OCI-LY3 (cell line): ENCODE measurements around the gene NEO1.

Experiments used
- H2AFZ ChIP-seq: fragments of 200-600, 300-600 bp; shearing (Covaris generic); 2 replicates; pipeline ENCODE4 v1.6.0; 2014; ENCODE audit warnings: antibody characterized with exemption, low read depth, low read length
- H3K27ac ChIP-seq: fragments of 200-600, 300-600 bp; sonication (generic); 2 replicates; pipeline ENCODE4 v1.5.1; 2014; ENCODE audit warnings: mild to moderate bottlenecking, low read length, moderate library complexity, mixed read lengths
- H3K27me3 ChIP-seq: fragments of 200-600, 300-600 bp; sonication (generic); 2 replicates; pipeline ENCODE4 v1.6.1; 2014; ENCODE audit warnings: low read depth, low read length, mixed read lengths
- H3K36me3 ChIP-seq: fragments of 200-600, 300-600 bp; sonication (generic); replicated peaks from 2 replicates; pipeline ENCODE3; 2014; ENCODE audit warnings: low read depth, low read length, mixed read lengths
- H3K4me1 ChIP-seq: fragments of 300-600, 200-600 bp; sonication (generic); 2 replicates; pipeline ENCODE4 v1.6.1; 2014; ENCODE audit warnings: low read length, mixed read lengths
- H3K4me2 ChIP-seq: fragments of 200-600, 300-600 bp; sonication (generic); 2 replicates; pipeline ENCODE4 v1.6.1; 2014; ENCODE audit warnings: low read length, mixed read lengths
- H3K4me3 ChIP-seq: fragments of 300-600, 200-600 bp; sonication (generic); 2 replicates; pipeline ENCODE4 v1.5.1; 2014; ENCODE audit warnings: antibody characterized with exemption, mild to moderate bottlenecking, low read length, moderate library complexity
- H3K79me2 ChIP-seq: fragments of 300-600, 200-600 bp; shearing (Covaris generic); 2 replicates; pipeline ENCODE4 v1.6.1; 2014; ENCODE audit warnings: mild to moderate bottlenecking, low read length, mixed read lengths
- H3K9ac ChIP-seq: fragments of 300-600, 200-600 bp; shearing (Covaris generic); 2 replicates; pipeline ENCODE4 v1.6.0; 2014; ENCODE audit warnings: mild to moderate bottlenecking, low read length, moderate library complexity
- H3K9me3 ChIP-seq: fragments of 200-600, 300-600 bp; shearing (Covaris generic); 2 replicates; pipeline ENCODE4 v1.6.1; 2014; ENCODE audit warnings: low read length, mixed read lengths; ENCODE audit not compliant: insufficient read depth
- H4K20me1 ChIP-seq: fragments of 200-600, 300-600 bp; sonication (generic); 2 replicates; pipeline ENCODE4 v1.6.1; 2016; ENCODE audit warnings: low read length, mixed read lengths; ENCODE audit not compliant: insufficient read depth
- CTCF ChIP-seq: fragments of 200-600, 300-600 bp; sonication (generic); IDR thresholded peaks from 2 replicates; pipeline ENCODE4 v1.5.1; 2014; ENCODE audit warnings: antibody characterized with exemption, low read length, low read depth
- EZH2phosphoT487 ChIP-seq: fragments of 200-600 bp; shearing (Covaris generic); IDR thresholded peaks from 2 replicates; pipeline ENCODE4 v1.6.1; 2018; ENCODE audit warnings: antibody characterized with exemption, mixed run types, low read depth

NEO1 gene

GRCh38 chr15:73287019-73287418 is 234.8 kb downstream of the NEO1 start:
- no peak overlapping the region for H2AFZ ChIP-seq
- no peak overlapping the region for H3K27ac ChIP-seq

GRCh38 chr15:73291441-73291840 is 239.2 kb downstream of the NEO1 start:
- Histone ChIP-seq H3K9me3 (no peaks in the 10 kb centered on the region), H3K79me2 (no peaks in the 10 kb centered on the region), H2AFZ (no peak overlapping the region), H4K20me1 (no peaks in the 10 kb centered on the region), H3K36me3 (no peaks in the 10 kb centered on the region), H3K27me3 (no peaks in the 10 kb centered on the region), H3K9ac (no peak overlapping the region), H3K4me3 (no peak overlapping the region), H3K4me2 (no peak overlapping the region), H3K27ac (no peak overlapping the region), H3K4me1 (peaks cover 9% of the 10 kb centered on the region)
- TF ChIP-seq EZH2phosphoT487 (no peak), CTCF (no peak)

More at GRCh38 chr15:73287019-73287418, 234.8 kb downstream of the NEO1 start:
- no peaks in the 10 kb centered on the region for H3K79me2 ChIP-seq
- H3K9ac ChIP-seq: no peak overlapping the region
- H3K9me3 ChIP-seq: no peaks in the 10 kb centered on the region
- H3K27me3 ChIP-seq: no peaks in the 10 kb centered on the region
- peaks cover 16% of the 10 kb centered on the region for H3K4me1 ChIP-seq
- TF ChIP-seq EZH2phosphoT487 (no peak), CTCF (no peak)
- H4K20me1 ChIP-seq: no peaks in the 10 kb centered on the region
- no peaks in the 10 kb centered on the region for H3K36me3 ChIP-seq
- peak overlapping the region; percentile 46 for H3K4me2 ChIP-seq
- no peak overlapping the region for H3K4me3 ChIP-seq

- Histone ChIP-seq H4K20me1 (no peaks in the 10 kb centered on the region), H3K36me3 (no peaks in the 10 kb centered on the region), H3K4me1 (no peaks in the 10 kb centered on the region), H3K9me3 (no peaks in the 10 kb centered on the region), H3K4me2 (no peak overlapping the region), H3K27ac (no peak overlapping the region), H3K9ac (no peak overlapping the region), H3K4me3 (no peak overlapping the region), H2AFZ (no peak overlapping the region), H3K27me3 (no peaks in the 10 kb centered on the region), H3K79me2 (no peaks in the 10 kb centered on the region)
- TF ChIP-seq CTCF (no peak), EZH2phosphoT487 (no peak)
These were observed 241.5 kb downstream of the NEO1 start for GRCh38 chr15:73293773-73294172.

- Histone ChIP-seq H2AFZ (no peak overlapping the region), H3K36me3 (no peaks in the 10 kb centered on the region), H3K27me3 (no peaks in the 10 kb centered on the region), H3K4me1 (no peaks in the 10 kb centered on the region), H3K9ac (no peak overlapping the region), H3K9me3 (no peaks in the 10 kb centered on the region), H3K27ac (no peak overlapping the region), H4K20me1 (no peaks in the 10 kb centered on the region), H3K79me2 (no peaks in the 10 kb centered on the region), H3K4me3 (no peak overlapping the region), H3K4me2 (no peak overlapping the region)
- TF ChIP-seq EZH2phosphoT487 (no peak), CTCF (no peak)
These were observed 243.5 kb downstream of the NEO1 start for GRCh38 chr15:73295630-73296286.
